ENCODE results near the gene DLL1. TPM values are rescaled to one million over a fixed set of nuclear protein-coding genes. Genes with fewer than 3 reads are reported as not detected.

Gene DLL1
- total RNA-seq, 3 donors from 2014 or later: 3.8 to 26.9 (median 12.3) TPM

GRCh38 chr6:170316071-170316470 is 25.2 kb upstream of the DLL1 start:
- H3K9me3 ChIP-seq: no peaks in the 10 kb centered on the region
- no peaks in the 10 kb centered on the region for H3K4me1 ChIP-seq
- DNase-seq (ENCODE audit: low spot score in 2 of 2): no peak
- intact Hi-C loops (cut with DNase I; ENCODE audit: low total_unique reads): no loop called here
- no peak overlapping the region for H3K4me3 ChIP-seq
- H3K27me3 ChIP-seq: no peaks in the 10 kb centered on the region
- TF ChIP-seq CTCF (IDR thresholded peaks at IDR 0.05) (no peak), POLR2A (IDR thresholded peaks at IDR 0.05) (no peak), POLR2AphosphoS5 (IDR thresholded peaks at IDR 0.05) (no peak)
- H3K36me3 ChIP-seq: no peaks in the 10 kb centered on the region
- no peak overlapping the region for H3K27ac ChIP-seq

GRCh38 chr6:170314983-170315382 is 24.1 kb upstream of the DLL1 start:
- TF ChIP-seq CTCF (IDR thresholded peaks at IDR 0.05) (no peak), POLR2AphosphoS5 (IDR thresholded peaks at IDR 0.05) (no peak), POLR2A (IDR thresholded peaks at IDR 0.05) (no peak)
- intact Hi-C loops (cut with DNase I; ENCODE audit: low total_unique reads): no loop called here

GRCh38 chr6:170313716-170314295 is 22.9 kb upstream of the DLL1 start:
- TF ChIP-seq POLR2A (IDR thresholded peaks at IDR 0.05): no peak
- no peak for TF ChIP-seq POLR2AphosphoS5 (IDR thresholded peaks at IDR 0.05)
- no peak for TF ChIP-seq CTCF (IDR thresholded peaks at IDR 0.05)
- no peaks in the 10 kb centered on the region for H3K36me3 ChIP-seq
- no peak for DNase-seq (ENCODE audit: low spot score in 2 of 2)
- H3K27ac ChIP-seq: peak overlapping the region in 1 of 2 donors; percentile 40
- H3K4me1 ChIP-seq: no peaks in the 10 kb centered on the region
- intact Hi-C loops (cut with DNase I; ENCODE audit: low total_unique reads): no loop called here
- H3K27me3 ChIP-seq: no peaks in the 10 kb centered on the region
- no peaks in the 10 kb centered on the region for H3K9me3 ChIP-seq
- no peak overlapping the region for H3K4me3 ChIP-seq

More at GRCh38 chr6:170314983-170315382, 24.1 kb upstream of the DLL1 start:
- Histone ChIP-seq H3K36me3 (no peaks in the 10 kb centered on the region), H3K27ac (no peak overlapping the region), H3K4me3 (no peak overlapping the region), H3K27me3 (no peaks in the 10 kb centered on the region), H3K4me1 (no peaks in the 10 kb centered on the region), H3K9me3 (no peaks in the 10 kb centered on the region)
- DNase-seq (ENCODE audit: low spot score in 2 of 2): no peak

GRCh38 chr6:170312876-170313275 is 22.0 kb upstream of the DLL1 start:
- H3K27me3 ChIP-seq: no peaks in the 10 kb centered on the region
- intact Hi-C loops (cut with DNase I; ENCODE audit: low total_unique reads): no loop called here
- DNase-seq (ENCODE audit: low spot score in 2 of 2): no peak
- TF ChIP-seq POLR2AphosphoS5 (IDR thresholded peaks at IDR 0.05): no peak
- no peak for TF ChIP-seq POLR2A (IDR thresholded peaks at IDR 0.05)
- TF ChIP-seq CTCF (IDR thresholded peaks at IDR 0.05): no peak
- H3K4me1 ChIP-seq: no peaks in the 10 kb centered on the region
- no peaks in the 10 kb centered on the region for H3K9me3 ChIP-seq
- no peaks in the 10 kb centered on the region for H3K36me3 ChIP-seq
- peak overlapping the region in 1 of 2 donors; percentile 40 for H3K27ac ChIP-seq
- H3K4me3 ChIP-seq: no peak overlapping the region

- no peak overlapping the region for H3K27ac ChIP-seq
- H3K4me3 ChIP-seq: no peak overlapping the region
- peaks cover 0 to 6% of the 10 kb centered on the region in 2 donors for H3K4me1 ChIP-seq
- intact Hi-C loops (cut with DNase I; ENCODE audit: low total_unique reads): no loop called here
- no peaks in the 10 kb centered on the region for H3K9me3 ChIP-seq
- TF ChIP-seq POLR2AphosphoS5 (IDR thresholded peaks at IDR 0.05) (no peak), CTCF (IDR thresholded peaks at IDR 0.05) (no peak), POLR2A (IDR thresholded peaks at IDR 0.05) (no peak)
- no peak for DNase-seq (ENCODE audit: low spot score in 2 of 2)
- no peaks in the 10 kb centered on the region for H3K36me3 ChIP-seq
- no peaks in the 10 kb centered on the region for H3K27me3 ChIP-seq
These were observed 20.8 kb upstream of the DLL1 start for GRCh38 chr6:170311696-170312095.

All from breast epithelium (tissue), 4 donors.